GM21390 (cell line): ENCODE data around the gene FOXP1.

Experiments
- ATAC-seq: cut with Tn5 transposase; IDR thresholded peaks from one replicate; pipeline ENCODE4 v1.9.1; 2021; ENCODE audit not compliant: unreplicated experiment

The FOXP1 gene

GRCh38 chr3:71511037-71511436, 72.5 kb downstream of the FOXP1 start:
- no peak for ATAC-seq

GRCh38 chr3:71510510-71510909, 73.0 kb downstream of the FOXP1 start:
- ATAC-seq: no peak

GRCh38 chr3:71509066-71509465, 74.5 kb downstream of the FOXP1 start:
- ATAC-seq: no peak

- ATAC-seq: no peak
Measured at GRCh38 chr3:71505767-71506350, 77.7 kb downstream of the FOXP1 start.

- no peak for ATAC-seq
Measured at GRCh38 chr3:71504250-71505036, 79.1 kb downstream of the FOXP1 start.

- ATAC-seq: no peak
Measured at GRCh38 chr3:71503525-71504249, 79.8 kb downstream of the FOXP1 start.

- ATAC-seq: no peak
Measured at GRCh38 chr3:71502066-71502625, 81.4 kb downstream of the FOXP1 start.

- no peak for ATAC-seq
Measured at GRCh38 chr3:71500696-71501095, 82.8 kb downstream of the FOXP1 start.

- ATAC-seq: no peak
Measured at GRCh38 chr3:71499227-71499876, 84.2 kb downstream of the FOXP1 start.

- no peak for ATAC-seq
Measured at GRCh38 chr3:71498543-71498942, 85.0 kb downstream of the FOXP1 start.

GRCh38 chr3:71497971-71498444, 85.5 kb downstream of the FOXP1 start:
- no peak for ATAC-seq

- no peak for ATAC-seq
Measured at GRCh38 chr3:71497367-71497897, 86.1 kb downstream of the FOXP1 start.

GRCh38 chr3:71495708-71496472, 87.6 kb downstream of the FOXP1 start:
- ATAC-seq: no peak

GRCh38 chr3:71494212-71494611, 89.3 kb downstream of the FOXP1 start:
- ATAC-seq: no peak

GRCh38 chr3:71492974-71493771, 90.4 kb downstream of the FOXP1 start:
- ATAC-seq: no peak

- ATAC-seq: no peak
Measured at GRCh38 chr3:71492566-71492965, 91.0 kb downstream of the FOXP1 start.

- no peak for ATAC-seq
Measured at GRCh38 chr3:71491154-71491752, 92.3 kb downstream of the FOXP1 start.

GRCh38 chr3:71490692-71491091, 92.8 kb downstream of the FOXP1 start:
- ATAC-seq: no peak

- ATAC-seq: no peak
Measured at GRCh38 chr3:71489315-71489761, 94.2 kb downstream of the FOXP1 start.
